Loucy (cell line): ENCODE measurements around the gene APLP1.
"Not testable (repeated sequence)": the region's sequence is repeated elsewhere in the genome, so short reads cannot be mapped to it uniquely, and the experiment has no call there.

ENCODE experiments used
- CTCF ChIP-seq: fragments of 200-600 bp; sonication (generic); conservative IDR thresholded peaks from 2 replicates; pipeline ENCODE4 v1.5.1; 2014; ENCODE audit warnings: mild to moderate bottlenecking, antibody characterized with exemption, low read length
- EZH2phosphoT487 ChIP-seq: fragments of 200-600 bp; IDR thresholded peaks from 2 replicates; pipeline ENCODE4 v1.6.1; 2018; ENCODE audit warnings: antibody characterized with exemption, mild to moderate bottlenecking, moderate library complexity, borderline replicate concordance

DNA sequence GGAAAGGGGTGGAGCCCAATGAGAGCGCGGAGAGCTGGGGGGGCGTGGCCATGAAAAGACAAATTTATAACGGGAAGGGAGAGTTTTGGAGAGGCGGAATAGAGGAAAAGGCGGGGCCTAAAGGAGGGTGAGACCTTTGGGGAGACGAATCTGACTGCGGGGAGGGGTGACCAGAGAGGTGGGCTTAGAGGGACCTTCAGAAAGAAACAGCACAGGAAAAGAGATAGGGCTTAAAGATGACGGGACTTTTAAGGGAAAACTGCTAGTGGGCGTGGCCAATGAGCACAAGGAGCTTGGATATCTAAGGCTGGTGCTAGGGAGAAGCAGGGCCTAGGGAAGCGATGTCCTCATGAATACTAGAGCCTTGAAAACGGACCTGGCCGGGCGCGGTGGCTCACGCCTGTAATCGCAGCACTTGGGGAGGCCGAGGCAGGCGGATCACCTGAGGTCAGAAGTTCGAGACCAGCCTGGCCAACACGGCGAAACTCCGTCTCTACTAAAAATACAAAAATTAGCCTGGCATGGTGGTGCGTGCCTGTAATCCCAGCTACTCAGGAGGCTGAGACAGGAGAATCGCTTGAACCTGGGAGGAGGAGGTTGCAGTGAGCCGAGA lies 1.9 kb downstream of the APLP1 start:
- not testable (repeated sequence) for TF ChIP-seq CTCF, EZH2phosphoT487
